ENCODE measurements around the gene ADAM19.

The ADAM19 gene

GRCh38 chr5:157535042-157535865 lies 40.3 kb downstream of the ADAM19 start:
- TF ChIP-seq CTCF (IDR thresholded peaks at IDR 0.05; ENCODE audit: borderline replicate concordance, insufficient read depth, low read depth, low read length), result no peak

GRCh38 chr5:157533011-157533481 lies 42.5 kb downstream of the ADAM19 start:
- H3K4me3 ChIP-seq (ENCODE audit: low read depth, low read length), result no peak overlapping the region
- no peak for TF ChIP-seq CTCF (IDR thresholded peaks at IDR 0.05; ENCODE audit: borderline replicate concordance, insufficient read depth, low read depth, low read length)

More at GRCh38 chr5:157535042-157535865, 40.3 kb downstream of the ADAM19 start:
- no peak overlapping the region for H3K4me3 ChIP-seq (ENCODE audit: low read depth, low read length)

GRCh38 chr5:157532022-157532421 lies 43.6 kb downstream of the ADAM19 start:
- H3K4me3 ChIP-seq (ENCODE audit: low read depth, low read length), result no peak overlapping the region
- TF ChIP-seq CTCF (IDR thresholded peaks at IDR 0.05; ENCODE audit: borderline replicate concordance, insufficient read depth, low read depth, low read length), result no peak

- no peak overlapping the region for H3K4me3 ChIP-seq (ENCODE audit: low read depth, low read length)
- no peak for TF ChIP-seq CTCF (IDR thresholded peaks at IDR 0.05; ENCODE audit: borderline replicate concordance, insufficient read depth, low read depth, low read length)
Observed at GRCh38 chr5:157530226-157530972, 45.2 kb downstream of the ADAM19 start.

- TF ChIP-seq CTCF (IDR thresholded peaks at IDR 0.05; ENCODE audit: borderline replicate concordance, insufficient read depth, low read depth, low read length), result no peak
- no peak overlapping the region for H3K4me3 ChIP-seq (ENCODE audit: low read depth, low read length)
Observed at GRCh38 chr5:157529002-157529401, 46.6 kb downstream of the ADAM19 start.

- H3K4me3 ChIP-seq (ENCODE audit: low read depth, low read length), result no peak overlapping the region
- TF ChIP-seq CTCF (IDR thresholded peaks at IDR 0.05; ENCODE audit: borderline replicate concordance, insufficient read depth, low read depth, low read length), result no peak
Observed at GRCh38 chr5:157528036-157528632, 47.4 kb downstream of the ADAM19 start.

All from GM12875 (cell line).